ENCODE measurements around the gene TCF4.

DNA sequence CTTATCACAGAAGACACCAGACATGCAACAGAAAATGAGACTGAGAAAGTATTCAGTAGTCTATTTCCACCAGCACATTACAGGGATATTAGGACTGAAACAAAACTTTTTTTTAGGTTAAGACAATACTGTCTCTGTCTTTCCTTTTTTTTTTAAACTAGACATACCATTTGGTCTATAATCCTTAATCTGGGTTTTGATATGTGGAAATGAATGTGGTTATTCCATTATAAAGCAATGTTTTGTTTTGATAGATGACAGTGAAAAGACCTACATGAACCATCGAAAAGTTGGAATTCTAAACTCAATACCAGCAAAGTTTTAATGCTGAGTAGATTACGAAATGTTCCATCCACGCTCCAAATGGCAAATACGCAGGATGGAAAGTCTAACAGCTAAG lies 123.4 kb downstream of the TCF4 start:
- TF ChIP-seq POLR2AphosphoS5 (IDR thresholded peaks at IDR 0.05; ENCODE audit: borderline replicate concordance, low read depth, low read length) (no peak), EZH2 (IDR thresholded peaks at IDR 0.05) (no peak), FOXP2 (optimal IDR thresholded peaks at IDR 0.05; ENCODE audit: control extremely low read depth, extremely low read length, insufficient read depth) (no peak)
